BE2C (cell line): ENCODE data around the gene MEP1A.
"Not testable (repeated sequence)": the region's sequence is repeated elsewhere in the genome, so short reads cannot be mapped to it uniquely, and the experiment has no call there.

Experiments used
- DNase-seq: peaks from one replicate; pipeline ENCODE4 v3.0.0-alpha.2; 2020
- H3K27me3 ChIP-seq: fragments of 250-450 bp; sonication (Bioruptor Pico); 2 replicates; pipeline ENCODE4 v1.5.1; 2020; ENCODE audit warnings: mild to moderate bottlenecking
- H3K36me3 ChIP-seq: fragments of 250-450 bp; sonication (Bioruptor Pico); 2 replicates; pipeline ENCODE4 v1.5.1; 2020; ENCODE audit warnings: mild to moderate bottlenecking
- H3K4me1 ChIP-seq: fragments of 250-450 bp; sonication (Bioruptor Pico); 2 replicates; pipeline ENCODE4 v1.5.1; 2020
- H3K4me3 ChIP-seq: 2 replicates; pipeline ENCODE4 v1.5.1; 2011; ENCODE audit warnings: low read depth, low read length
- H3K9me3 ChIP-seq: fragments of 250-450 bp; sonication (Bioruptor Pico); 2 replicates; pipeline ENCODE4 v1.5.1; 2020
- CTCF ChIP-seq: IDR thresholded peaks from 2 replicates; pipeline ENCODE4 v1.5.1; 2012; ENCODE audit warnings: mild to moderate bottlenecking, low read depth, low read length

The MEP1A gene

GRCh38 chr6:46821458-46821881 is 28.3 kb downstream of the MEP1A start:
- H3K4me1 ChIP-seq: no peaks in the 10 kb centered on the region
- no peak for TF ChIP-seq CTCF
- no peaks in the 10 kb centered on the region for H3K36me3 ChIP-seq
- no peaks in the 10 kb centered on the region for H3K27me3 ChIP-seq
- H3K4me3 ChIP-seq: no peak overlapping the region
- H3K9me3 ChIP-seq: no peaks in the 10 kb centered on the region
- DNase-seq: no peak

GRCh38 chr6:46828939-46829338 is 35.8 kb downstream of the MEP1A start:
- Histone ChIP-seq H3K27me3 (no peaks in the 10 kb centered on the region), H3K4me1 (no peaks in the 10 kb centered on the region), H3K9me3 (no peaks in the 10 kb centered on the region), H3K4me3 (no peak overlapping the region), H3K36me3 (no peaks in the 10 kb centered on the region)
- no peak for DNase-seq
- no peak for TF ChIP-seq CTCF

GRCh38 chr6:46832816-46833215 is 39.6 kb downstream of the MEP1A start:
- no peaks in the 10 kb centered on the region for H3K9me3 ChIP-seq
- H3K27me3 ChIP-seq: no peaks in the 10 kb centered on the region
- no peak for TF ChIP-seq CTCF
- no peak for DNase-seq
- no peaks in the 10 kb centered on the region for H3K36me3 ChIP-seq
- no peak overlapping the region for H3K4me3 ChIP-seq
- no peaks in the 10 kb centered on the region for H3K4me1 ChIP-seq

- not testable (repeated sequence) for H3K36me3 ChIP-seq, DNase-seq, H3K4me3 ChIP-seq, H3K9me3 ChIP-seq, H3K27me3 ChIP-seq, H3K4me1 ChIP-seq
Measured at GRCh38 chr6:46834257-46834916, 41.2 kb downstream of the MEP1A start.

- not testable (repeated sequence) for H3K9me3 ChIP-seq, H3K4me3 ChIP-seq, H3K27me3 ChIP-seq, DNase-seq, H3K4me1 ChIP-seq, H3K36me3 ChIP-seq
Measured at GRCh38 chr6:46834991-46835390, 41.8 kb downstream of the MEP1A start.

- H3K4me3 ChIP-seq: no peak overlapping the region
- TF ChIP-seq CTCF: no peak
- DNase-seq: no peak
- H3K4me1 ChIP-seq: no peaks in the 10 kb centered on the region
- H3K27me3 ChIP-seq: no peaks in the 10 kb centered on the region
- H3K36me3 ChIP-seq: no peaks in the 10 kb centered on the region
- no peaks in the 10 kb centered on the region for H3K9me3 ChIP-seq
Measured at GRCh38 chr6:46838033-46838432, 44.8 kb downstream of the MEP1A start.

GRCh38 chr6:46842252-46842846 is 49.2 kb downstream of the MEP1A start:
- not testable (repeated sequence) for DNase-seq, H3K27me3 ChIP-seq, H3K4me1 ChIP-seq, H3K4me3 ChIP-seq, H3K36me3 ChIP-seq, H3K9me3 ChIP-seq

- no peak overlapping the region for H3K4me3 ChIP-seq
- H3K27me3 ChIP-seq: peaks cover 2% of the 10 kb centered on the region; the same call in 1 of the 2 replicates
- H3K36me3 ChIP-seq: no peaks in the 10 kb centered on the region
- H3K4me1 ChIP-seq: no peaks in the 10 kb centered on the region
- H3K9me3 ChIP-seq: no peaks in the 10 kb centered on the region
- no peak for TF ChIP-seq CTCF
- DNase-seq: no peak
Measured at GRCh38 chr6:46845126-46845525, 51.9 kb downstream of the MEP1A start.
